GM12878 (cell line): ENCODE results near the gene SFT2D3. TPM values are rescaled to one million over a fixed set of nuclear protein-coding genes. Genes with fewer than 3 reads are reported as not detected.

Experiments
- ATAC-seq: fragments of 200-7000 bp; cut with Tn5 transposase; 3 replicates; pipeline ENCODE4 v1.9.1; 2020; ENCODE audit warnings: mild to moderate bottlenecking, moderate library complexity
- BruUV-seq: library from RNA; stranded (reverse); fragments of 400-500 nt; replicated peaks from 2 replicates; lab custom pipeline; 2021; lab: Mats Ljungman, UMichigan
- CTCF ChIA-PET: fragments of 300-600 bp; sonication (Branson Sonifier 250); formaldehyde crosslinking; extraction: SDS; loops from one replicate; lab custom pipeline; 2021; ENCODE audit warnings: inconsistent platforms; lab: Yijun Ruan, JAX
- POLR2A ChIA-PET: fragments of 350-600 bp; formaldehyde crosslinking; extraction: SDS; loops from one replicate; lab custom pipeline; 2021; ENCODE audit warnings: inconsistent platforms; lab: Charles Lee
- RAD21 ChIA-PET: fragments of 300-600 bp; sonication (Branson Sonifier 250); formaldehyde crosslinking; loops from one replicate; lab custom pipeline; 2023; ENCODE audit warnings: antibody characterized with exemption; ENCODE audit not compliant: unreplicated experiment; lab: Charles Lee
- SMC1A ChIA-PET: fragments of 300-600 bp; sonication (Branson Sonifier 250); formaldehyde crosslinking; loops from one replicate; lab custom pipeline; 2023; ENCODE audit not compliant: unreplicated experiment, uncharacterized antibody; lab: Charles Lee
- DNase-seq: peaks from one replicate; pipeline ENCODE4 v3.0.0-alpha.2; 2011; ENCODE audit warnings: low read depth, low spot score
- FAIRE-seq: peaks from 3 replicates; lab custom pipeline; 2011; peaks lifted over from hg19 to GRCh38; lab: Jason Lieb, UNC
- H2AFZ ChIP-seq: 2 replicates; pipeline ENCODE4 v1.6.0; 2011; ENCODE audit warnings: low read depth, low read length, control low read depth; ENCODE audit not compliant: control insufficient read depth
- H3K27ac ChIP-seq: 2 replicates; pipeline ENCODE4 v1.5.1; 2011; ENCODE audit warnings: control low read depth; ENCODE audit not compliant: control insufficient read depth, insufficient read depth
- H3K27me3 ChIP-seq, 2 experiments: replicated peaks in 1 of 2; 2 replicates each; pipeline versions ENCODE4 v1.6.0 to v1.6.1; 2011; ENCODE audit warnings: low read length in 1 of 2; ENCODE audit not compliant: control insufficient read depth in 2 of 2, insufficient read depth in 2 of 2
- H3K36me3 ChIP-seq, 2 experiments: 2 replicates each; pipeline ENCODE4 v1.5.1; 2011; ENCODE audit warnings: low read length in 1 of 2; ENCODE audit not compliant: control insufficient read depth in 2 of 2, insufficient read depth in 2 of 2
- H3K4me1 ChIP-seq: 2 replicates; pipeline ENCODE4 v1.6.1; 2011; ENCODE audit warnings: mild to moderate bottlenecking, low read length, moderate library complexity, mixed read lengths; ENCODE audit not compliant: control insufficient read depth, insufficient read depth
- H3K4me2 ChIP-seq: 2 replicates; pipeline ENCODE4 v1.6.0; 2011; ENCODE audit warnings: control low read depth; ENCODE audit not compliant: control insufficient read depth, insufficient read depth
- H3K4me3 ChIP-seq: fragments of 200-600 bp; sonication (generic); 2 replicates; pipeline ENCODE4 v1.5.1; 2016
- H3K79me2 ChIP-seq: 2 replicates; pipeline ENCODE4 v1.6.0; 2011; ENCODE audit warnings: low read length; ENCODE audit not compliant: control insufficient read depth, insufficient read depth
- H3K9ac ChIP-seq: 2 replicates; pipeline ENCODE4 v1.8.0; 2011; ENCODE audit warnings: low read length, control low read depth, mixed read lengths; ENCODE audit not compliant: control insufficient read depth, insufficient read depth
- H3K9me3 ChIP-seq: replicated peaks from 3 replicates; pipeline ENCODE4 v1.5.1; 2011; ENCODE audit warnings: mild to moderate bottlenecking, low read length; ENCODE audit not compliant: control insufficient read depth, insufficient read depth
- H4K20me1 ChIP-seq: 2 replicates; pipeline ENCODE4 v1.6.0; 2011; ENCODE audit not compliant: control insufficient read depth, insufficient read depth
- BACH1 ChIP-seq: fragments of 450-650 bp; IDR thresholded peaks from 2 replicates; pipeline ENCODE4 v1.6.1; 2017; ENCODE audit warnings: mild to moderate bottlenecking, borderline replicate concordance
- BCL3 ChIP-seq: IDR thresholded peaks from 2 replicates; pipeline ENCODE4 v1.6.1; 2011; ENCODE audit warnings: borderline replicate concordance, low read depth, mild to moderate bottlenecking, moderate library complexity, low read length; ENCODE audit not compliant: insufficient read depth, poor library complexity, severe bottlenecking
- MYB ChIP-seq: fragments of 150-350 bp; IDR thresholded peaks from 2 replicates; pipeline ENCODE4 v1.6.1; 2014; ENCODE audit warnings: mild to moderate bottlenecking, low read depth, low read length, borderline replicate concordance
- MYC ChIP-seq: IDR thresholded peaks from 2 replicates; pipeline ENCODE4 v1.6.1; 2011; ENCODE audit warnings: mild to moderate bottlenecking, low read length, moderate library complexity, inconsistent platforms; ENCODE audit not compliant: insufficient read depth, insufficient replicate concordance, insufficient read length, severe bottlenecking
- RAD51 ChIP-seq: fragments of 450-650 bp; IDR thresholded peaks from 2 replicates; pipeline ENCODE4 v1.6.1; 2016; ENCODE audit warnings: moderate library complexity, mild to moderate bottlenecking, inconsistent platforms
- RB1 ChIP-seq: fragments of 450-650 bp; formaldehyde crosslinking; IDR thresholded peaks from 2 replicates; pipeline ENCODE4 v1.6.1; 2017; ENCODE audit warnings: mild to moderate bottlenecking, borderline replicate concordance
- RUNX3 ChIP-seq: IDR thresholded peaks from 2 replicates; pipeline ENCODE4 v1.6.1; 2012; ENCODE audit warnings: low read length, inconsistent platforms
- YBX1 ChIP-seq: fragments of 450-650 bp; IDR thresholded peaks from 2 replicates; pipeline ENCODE4 v1.6.1; 2016; ENCODE audit warnings: antibody characterized with exemption
- WGBS: methylation state at CpG from one replicate; pipeline ENCODE4 v1.1.6; 2016; ENCODE audit warnings: low lambda C conversion rate; ENCODE audit not compliant: insufficient replicate concordance, insufficient coverage; ENCODE audit errors: missing lambda C conversion rate; 5-methylcytosine and 5-hydroxymethylcytosine counted together
- in situ Hi-C: fragments of 300-500 bp; cut with MboI; formaldehyde crosslinking; loops from 9 replicates; pipeline ENCODE4 v1.14.3; 2018; ENCODE audit warnings: mixed read lengths
- intact Hi-C: fragments of 100-400 bp; cut with micrococcal nuclease; formaldehyde crosslinking; loops from one replicate; pipeline ENCODE4 v1.14.2; 2022; ENCODE audit not compliant: unreplicated experiment
- polyA plus RNA-seq, 11 experiments: library from polyadenylated mRNA; depleted of rRNA in 4 of 11; unstranded in 6 of 11; stranded (reverse) in 5 of 11; fragments of >200 nt; fragmentation: Nextera tagmentation in 4 of 11; fragmentation: Illumina TruSeq in 1 of 11; extraction: Ambion mirVana in 4 of 11; extraction: Trizol in 1 of 11; gene quantifications; 1 replicate in 1 of 11; 2 replicates in 10 of 11; pipeline versions ENCODE4 v1.2.1 to v1.2.3, GENCODE V29; 2011 to 2016; ENCODE audit warnings: inconsistent platforms in 2 of 11, missing spikeins in 2 of 11, low read depth in 1 of 11
- total RNA-seq, 4 experiments: library from RNA; depleted of rRNA in 3 of 4; stranded (reverse); fragments of >200 nt in 3 of 4; fragmentation: Illumina TruSeq in 1 of 4; extraction: Trizol in 1 of 4; gene quantifications; 2 replicates each; pipeline versions ENCODE4 v1.2.1 to v1.2.3, GENCODE V29; 2013 to 2021

The SFT2D3 gene
- total and polyA plus RNA-seq, 10 of the 15 experiments (the other 5 are each of a cell fraction or from before 2014, with no cell fraction given) = 4.2 to 8.4 (median 6.6) TPM; not detected in 4

GRCh38 chr2:127697482-127698180 is 3.7 kb upstream of the SFT2D3 start:
- RAD21 ChIA-PET = no interaction called here
- SMC1A ChIA-PET = no interaction called here
- in situ Hi-C loops = no loop called here
- no peaks in the 10 kb centered on the region for H3K36me3 ChIP-seq
- H2AFZ ChIP-seq = no peak overlapping the region
- DNase-seq = no peak
- peaks cover 6% of the 10 kb centered on the region for H3K4me1 ChIP-seq
- POLR2A ChIA-PET = no interaction called here
- no TSS peak for BruUV-seq
- no peak for FAIRE-seq
- H3K27me3 ChIP-seq = no peaks in the 10 kb centered on the region
- ATAC-seq = no peak
- CTCF ChIA-PET = interaction anchor here (1.1 to 1.4 kb wide), 2 partner anchors 52 to 106 kb away, joined by 3 to 4 read pairs; no protein-coding TSS in a partner anchor
- 87% methylated on average over 21 of the region's 21 CpGs for WGBS
- intact Hi-C loops = no loop called here
- no peak overlapping the region for H3K9ac ChIP-seq
- no peak overlapping the region for H3K27ac ChIP-seq
- no peak for TF ChIP-seq RAD51
- no peak for TF ChIP-seq BACH1
- no peak for TF ChIP-seq BCL3
- TF ChIP-seq RUNX3 = no peak
- no peak for TF ChIP-seq RB1
- TF ChIP-seq YBX1 = no peak
- no peak for TF ChIP-seq MYB
- no peak for TF ChIP-seq MYC
- TF ChIP-seq, all 136 proteins: peak for 0
- Histone ChIP-seq H3K79me2 (peaks cover 7% of the 10 kb centered on the region), H3K4me2 (no peak overlapping the region), H4K20me1 (no peaks in the 10 kb centered on the region), H3K4me3 (no peak overlapping the region), H3K9me3 (no peaks in the 10 kb centered on the region)
